Islet of Langerhans (tissue), 1 donor: ENCODE results near the gene NCOA7.
"Not testable (repeated sequence)": the region's sequence is repeated elsewhere in the genome, so short reads cannot be mapped to it uniquely, and the experiment has no call there.

Experiments used
- FAIRE-seq: peaks from one replicate; lab custom pipeline; 2011; peaks lifted over from hg19 to GRCh38; lab: Jason Lieb, UNC

The NCOA7 gene

DNA sequence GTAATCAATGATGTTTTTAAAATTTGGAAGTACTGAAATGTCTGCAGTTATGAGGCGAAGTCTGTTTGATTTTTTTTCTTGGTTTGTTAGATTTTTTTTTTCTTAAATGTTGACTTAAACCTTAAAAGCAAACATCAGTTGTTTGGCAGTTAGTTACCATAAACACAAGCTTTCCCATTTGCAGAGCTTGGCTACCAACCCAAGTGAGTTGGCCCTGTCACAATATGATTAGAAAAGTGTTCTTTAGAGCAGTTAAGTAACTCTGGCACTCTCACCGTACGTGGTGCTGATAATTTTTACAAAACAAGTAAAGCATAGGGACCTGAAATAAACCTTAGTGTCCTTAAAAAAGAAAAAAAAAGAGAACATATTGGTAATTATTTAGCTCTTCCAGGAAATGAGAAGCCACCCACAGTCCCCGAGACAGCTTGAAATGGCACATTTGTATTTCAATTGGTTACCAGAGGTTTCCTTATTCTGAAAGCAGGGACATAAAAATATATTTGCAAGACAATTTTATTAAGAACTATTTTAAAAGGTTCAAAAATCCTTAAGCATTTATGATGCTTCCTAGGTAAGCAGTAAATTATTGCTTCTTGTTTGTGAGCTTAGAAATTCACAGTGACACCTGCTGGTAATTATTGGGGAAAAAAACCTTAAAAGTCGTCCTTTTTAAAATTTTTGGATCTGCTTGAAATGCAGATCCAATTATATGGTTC, 37.4 kb upstream of the NCOA7 start:
- peak; percentile 55 for FAIRE-seq

DNA sequence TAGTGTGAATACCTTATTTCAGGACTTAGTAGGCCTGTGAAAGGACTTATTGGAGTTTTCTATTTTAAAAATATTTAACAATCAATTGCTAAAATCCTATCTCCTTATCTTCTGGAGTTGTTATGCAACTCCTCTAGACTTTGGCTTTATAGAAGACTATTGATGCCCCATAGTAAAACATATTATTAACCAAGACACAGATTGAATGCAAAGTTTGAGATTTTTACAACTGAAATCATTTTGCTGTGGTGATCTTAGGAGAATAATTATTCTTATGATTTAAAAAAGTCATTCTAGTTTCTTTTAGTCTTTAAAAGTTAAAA, 36.9 kb upstream of the NCOA7 start:
- no peak for FAIRE-seq

DNA sequence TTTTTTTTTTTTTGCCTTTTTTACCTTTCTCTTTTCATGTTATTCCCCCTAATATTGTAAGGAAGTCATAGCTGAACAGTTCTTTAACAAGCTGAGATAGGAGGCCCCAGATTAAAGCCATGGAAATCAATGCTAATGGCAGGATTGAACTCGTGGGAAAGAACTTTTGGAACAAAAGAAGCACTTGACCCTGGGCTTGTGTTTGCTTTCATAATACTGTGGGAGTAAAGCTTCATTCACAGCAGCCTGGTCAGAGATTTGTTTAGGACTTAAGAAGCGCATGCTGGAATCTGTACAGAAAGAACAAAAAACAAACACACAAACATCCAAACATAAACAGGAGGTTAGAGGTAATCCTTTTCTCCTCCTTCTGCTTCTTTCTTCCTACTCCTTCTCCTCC, 36.2 kb upstream of the NCOA7 start:
- no peak for FAIRE-seq

DNA sequence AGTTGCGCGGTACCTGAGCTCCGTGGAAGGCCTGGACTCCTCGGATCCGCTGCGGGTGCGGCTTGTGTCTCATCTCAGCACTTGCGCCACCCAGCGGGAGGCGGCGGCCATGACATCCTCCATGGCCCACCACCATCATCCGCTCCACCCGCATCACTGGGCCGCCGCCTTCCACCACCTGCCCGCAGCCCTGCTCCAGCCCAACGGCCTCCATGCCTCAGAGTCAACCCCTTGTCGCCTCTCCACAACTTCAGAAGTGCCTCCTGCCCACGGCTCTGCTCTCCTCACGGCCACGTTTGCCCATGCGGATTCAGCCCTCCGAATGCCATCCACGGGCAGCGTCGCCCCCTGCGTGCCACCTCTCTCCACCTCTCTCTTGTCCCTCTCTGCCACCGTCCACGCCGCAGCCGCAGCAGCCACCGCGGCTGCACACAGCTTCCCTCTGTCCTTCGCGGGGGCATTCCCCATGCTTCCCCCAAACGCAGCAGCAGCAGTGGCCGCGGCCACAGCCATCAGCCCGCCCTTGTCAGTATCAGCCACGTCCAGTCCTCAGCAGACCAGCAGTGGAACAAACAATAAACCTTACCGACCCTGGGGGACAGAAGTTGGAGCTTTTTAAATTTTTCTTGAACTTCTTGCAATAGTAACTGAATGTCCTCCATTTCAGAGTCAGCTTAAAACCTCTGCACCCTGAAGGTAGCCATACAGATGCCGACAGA, 31.4 kb upstream of the NCOA7 start:
- no peak for FAIRE-seq

DNA sequence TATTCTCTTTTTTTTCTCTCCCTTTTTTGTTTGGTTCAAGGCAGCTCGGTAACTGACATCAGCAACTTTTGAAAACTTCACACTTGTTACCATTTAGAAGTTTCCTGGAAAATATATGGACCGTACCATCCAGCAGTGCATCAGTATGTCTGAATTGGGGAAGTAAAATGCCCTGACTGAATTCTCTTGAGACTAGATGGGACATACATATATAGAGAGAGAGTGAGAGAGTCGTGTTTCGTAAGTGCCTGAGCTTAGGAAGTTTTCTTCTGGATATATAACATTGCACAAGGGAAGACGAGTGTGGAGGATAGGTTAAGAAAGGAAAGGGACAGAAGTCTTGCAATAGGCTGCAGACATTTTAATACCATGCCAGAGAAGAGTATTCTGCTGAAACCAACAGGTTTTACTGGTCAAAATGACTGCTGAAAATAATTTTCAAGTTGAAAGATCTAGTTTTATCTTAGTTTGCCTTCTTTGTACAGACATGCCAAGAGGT, 30.8 kb upstream of the NCOA7 start:
- FAIRE-seq: no peak

DNA sequence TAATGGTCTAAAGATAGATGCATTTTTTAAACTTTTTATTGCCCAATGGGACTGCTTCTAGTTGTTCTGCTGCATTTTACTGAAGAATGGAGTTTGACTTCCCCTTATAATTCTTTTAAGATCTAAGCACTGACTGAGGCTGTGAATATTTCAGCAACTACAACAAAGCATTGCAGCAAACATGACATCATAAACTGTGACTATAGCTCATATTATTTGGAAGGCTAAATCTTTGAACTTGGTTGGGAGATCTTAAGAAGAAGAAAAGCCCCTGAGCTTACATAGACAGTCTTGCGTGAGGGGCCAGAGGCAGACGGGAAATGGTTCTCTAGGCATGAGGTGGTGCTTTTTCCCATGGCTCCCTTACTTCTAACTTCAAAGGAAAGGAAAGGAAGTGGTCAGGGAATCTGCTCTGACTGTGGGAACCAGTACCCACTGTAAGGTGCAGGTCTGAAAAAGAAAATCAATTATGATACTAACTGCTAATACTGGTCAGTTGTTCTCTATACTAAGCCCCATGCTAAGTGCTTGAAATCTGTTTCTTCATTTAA, 26.6 kb upstream of the NCOA7 start:
- no peak for FAIRE-seq

DNA sequence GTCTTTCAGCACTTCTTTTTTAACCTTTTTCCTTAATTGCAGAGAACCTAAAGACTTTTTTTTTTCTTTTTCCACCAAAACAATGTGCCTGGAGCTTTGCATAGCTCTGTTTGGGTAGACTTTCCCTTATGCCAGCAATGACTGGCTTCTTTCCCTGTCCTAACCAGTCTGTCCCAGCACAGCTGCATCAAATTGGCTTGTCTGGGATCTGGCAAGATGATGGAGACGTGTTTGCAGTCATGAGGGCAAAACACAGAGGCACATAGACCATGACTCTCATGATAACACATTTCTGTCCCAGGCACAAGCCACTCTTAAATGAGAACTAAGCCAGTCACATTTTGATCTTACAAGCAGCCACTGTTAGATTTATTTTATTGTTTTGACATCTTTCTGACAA, 24.8 kb upstream of the NCOA7 start:
- FAIRE-seq: no peak

DNA sequence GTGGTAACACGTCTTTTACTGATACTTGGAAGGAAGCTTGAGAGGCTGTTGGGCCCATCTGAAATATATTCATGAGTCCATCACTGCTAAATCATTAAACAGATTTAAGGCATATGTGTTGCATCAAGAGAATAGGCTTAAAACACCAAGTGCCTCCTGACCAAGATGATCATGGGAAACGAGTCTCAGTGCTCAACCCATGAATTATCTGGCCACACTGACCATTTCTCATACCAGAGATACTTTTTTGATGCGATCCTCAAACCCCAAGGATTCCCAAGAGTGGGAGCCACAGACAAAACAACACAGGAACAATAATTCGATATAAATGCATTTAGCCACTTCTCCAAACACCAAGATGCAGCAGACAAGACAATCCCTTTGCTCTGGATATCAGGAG, 24.1 kb upstream of the NCOA7 start:
- FAIRE-seq: no peak

DNA sequence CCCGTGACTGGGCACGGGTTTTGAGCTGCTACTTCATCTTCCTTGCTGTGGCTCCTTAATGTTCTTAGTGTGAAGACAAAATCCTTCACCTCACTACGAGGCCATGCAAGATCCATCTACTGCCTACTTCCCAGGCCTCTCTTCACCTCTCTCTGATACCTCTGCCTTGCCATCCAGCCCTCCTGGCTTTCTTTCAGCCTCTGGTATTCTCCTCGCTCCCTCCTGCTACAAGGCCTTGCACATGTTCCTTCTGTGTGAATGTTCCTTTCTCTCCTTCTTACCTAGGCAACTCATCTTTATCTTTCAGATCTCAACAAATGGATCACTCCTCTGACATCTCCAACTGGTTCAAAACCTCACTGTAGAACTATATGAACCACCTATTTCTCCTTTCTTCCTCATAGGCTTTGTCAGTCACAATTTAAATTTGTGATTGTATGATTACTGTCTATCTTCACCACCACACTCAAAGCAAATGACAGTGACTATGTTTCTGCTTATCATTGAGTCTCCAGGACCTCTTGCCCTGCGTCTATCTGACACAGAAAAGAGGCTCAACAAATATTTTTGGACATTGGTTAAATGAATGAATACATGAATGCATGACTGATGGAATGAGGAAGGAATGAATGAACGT, 21.5 kb upstream of the NCOA7 start:
- no peak for FAIRE-seq

DNA sequence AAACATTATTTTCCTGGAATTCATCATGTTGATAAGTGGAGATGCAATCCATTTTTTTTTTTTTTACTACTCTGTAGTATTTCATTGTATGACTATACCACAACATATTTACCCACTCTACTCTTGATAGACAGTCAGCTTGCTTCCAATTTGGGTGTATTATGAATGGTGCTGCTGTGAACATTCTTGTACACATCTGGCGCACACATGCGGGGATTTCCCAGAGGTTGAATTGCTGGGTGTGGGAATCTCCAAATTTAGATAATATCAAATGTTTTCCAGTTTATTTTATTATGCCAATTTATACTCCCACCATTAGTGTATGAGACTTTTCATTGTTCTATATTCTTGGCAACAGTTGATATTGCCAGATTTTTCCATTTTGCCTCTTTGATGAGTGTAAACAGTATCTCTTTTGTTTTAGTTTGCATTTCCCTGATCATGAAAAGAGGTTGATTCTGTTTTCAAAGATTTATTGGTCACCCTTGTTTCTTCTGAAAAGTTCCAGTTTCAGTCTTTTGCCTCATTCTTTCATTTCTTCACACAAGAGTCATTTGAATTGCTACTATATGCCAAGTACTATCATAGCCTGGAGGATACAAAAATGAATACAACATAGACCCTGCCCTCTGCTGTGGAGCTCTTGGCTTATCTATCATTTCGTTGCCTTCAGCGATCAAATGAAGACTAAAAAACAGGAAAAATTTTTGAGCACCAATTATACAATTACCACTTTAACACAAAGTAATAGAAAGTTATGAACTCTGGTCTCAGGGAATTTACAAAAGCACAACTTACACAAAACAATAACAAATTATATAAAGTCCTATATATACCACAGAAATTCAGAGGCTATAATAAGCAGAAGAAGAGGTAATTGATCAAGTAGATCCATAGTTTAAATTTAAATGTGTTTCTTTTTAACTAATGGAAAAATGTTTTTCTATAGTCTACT, 17.1 kb upstream of the NCOA7 start:
- FAIRE-seq: no peak

DNA sequence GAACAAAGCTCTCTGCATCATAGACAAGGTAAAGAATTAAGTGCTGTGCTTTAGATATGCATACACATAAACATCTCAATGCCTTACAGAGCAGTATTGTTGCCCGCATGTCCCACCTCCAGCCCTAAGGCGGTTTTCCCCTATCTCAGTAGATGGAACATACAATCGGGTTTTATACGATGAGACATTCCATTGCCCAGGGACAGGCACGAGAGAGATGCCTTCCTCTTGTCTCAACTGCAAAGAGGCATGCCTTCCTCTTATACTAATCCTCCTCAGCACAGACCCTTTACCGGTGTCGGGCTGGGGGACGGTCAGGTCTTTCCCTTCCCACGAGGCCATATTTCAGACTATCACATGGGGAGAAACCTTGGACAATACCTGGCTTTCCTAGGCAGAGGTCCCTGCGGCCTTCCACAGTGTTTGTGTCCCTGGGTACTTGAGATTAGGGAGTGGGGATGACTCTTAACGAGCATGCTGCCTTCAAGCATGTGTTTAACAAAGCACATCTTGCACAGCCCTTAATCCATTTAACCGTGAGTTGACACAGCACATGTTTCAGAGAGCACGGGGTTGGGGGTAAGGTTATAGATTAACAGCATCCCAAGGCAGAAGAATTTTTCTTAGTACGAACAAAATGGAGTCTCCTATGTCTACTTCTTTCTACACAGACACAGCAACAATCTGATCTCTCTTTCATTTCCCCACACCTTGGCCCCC, 14.5 kb upstream of the NCOA7 start:
- not testable (repeated sequence) for FAIRE-seq

DNA sequence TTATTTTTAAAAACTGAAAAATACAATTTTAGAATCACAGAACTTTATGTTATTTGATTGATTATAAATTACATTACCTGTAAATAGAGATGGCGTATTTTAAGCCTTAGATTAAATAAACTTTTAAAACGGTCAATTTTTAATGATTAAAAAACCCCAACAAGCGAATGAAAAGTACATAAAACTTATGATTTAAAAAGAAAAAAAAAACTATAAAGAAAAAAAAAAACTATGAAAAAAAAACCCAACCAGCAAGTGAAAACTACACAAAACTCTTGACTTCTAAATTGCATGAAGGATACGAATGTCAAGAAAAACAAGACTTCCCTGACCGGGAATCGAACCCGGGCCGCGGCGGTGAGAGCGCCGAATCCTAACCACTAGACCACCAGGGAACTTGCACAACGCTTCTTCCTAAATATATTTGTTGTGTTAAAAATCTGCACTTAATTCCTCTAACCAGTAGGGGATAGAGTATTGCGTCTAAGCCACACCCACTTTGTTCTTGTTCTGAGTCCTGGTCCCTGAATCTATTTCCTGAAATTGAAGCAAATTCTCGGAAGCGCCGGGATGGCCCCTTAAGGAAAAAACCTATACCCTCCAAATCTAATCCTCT, 10.7 kb upstream of the NCOA7 start:
- peak; percentile 85 for FAIRE-seq

DNA sequence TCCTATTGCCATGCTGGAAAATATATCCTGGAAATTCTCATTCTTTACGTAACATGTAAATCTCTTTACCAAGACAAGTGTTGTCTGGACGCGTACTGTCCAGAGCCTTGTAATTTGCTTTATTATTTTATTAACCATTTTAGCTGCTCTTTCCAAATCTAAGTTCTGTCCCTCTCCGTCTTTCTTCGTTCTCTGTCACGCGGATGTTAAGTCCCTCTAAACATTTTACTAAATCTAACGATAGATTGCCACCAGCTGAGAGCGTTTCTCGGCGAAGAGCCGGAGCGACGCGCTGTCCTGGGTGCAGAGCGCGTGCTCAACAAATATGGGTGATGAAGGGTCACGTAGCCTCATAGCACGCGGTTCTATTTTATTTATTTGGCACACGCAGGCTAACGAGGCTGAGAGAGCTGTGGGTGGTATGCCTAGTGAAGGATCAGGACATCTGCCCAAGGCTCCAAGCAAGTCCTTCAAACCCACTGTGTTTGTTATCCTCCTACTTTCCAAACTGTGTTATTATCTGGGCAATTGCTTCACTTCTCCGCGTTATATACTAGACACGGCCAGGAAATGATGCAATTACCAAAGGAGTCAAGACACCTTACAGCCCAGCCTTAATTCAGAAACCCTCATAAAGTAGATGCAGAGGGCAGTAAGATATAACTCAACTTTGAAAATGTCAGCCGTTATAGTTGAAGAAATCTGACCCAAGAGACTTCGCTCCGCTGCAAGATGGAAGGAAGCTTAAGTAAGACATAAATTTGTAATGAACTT, 10.0 kb upstream of the NCOA7 start:
- FAIRE-seq: peak; percentile 21

DNA sequence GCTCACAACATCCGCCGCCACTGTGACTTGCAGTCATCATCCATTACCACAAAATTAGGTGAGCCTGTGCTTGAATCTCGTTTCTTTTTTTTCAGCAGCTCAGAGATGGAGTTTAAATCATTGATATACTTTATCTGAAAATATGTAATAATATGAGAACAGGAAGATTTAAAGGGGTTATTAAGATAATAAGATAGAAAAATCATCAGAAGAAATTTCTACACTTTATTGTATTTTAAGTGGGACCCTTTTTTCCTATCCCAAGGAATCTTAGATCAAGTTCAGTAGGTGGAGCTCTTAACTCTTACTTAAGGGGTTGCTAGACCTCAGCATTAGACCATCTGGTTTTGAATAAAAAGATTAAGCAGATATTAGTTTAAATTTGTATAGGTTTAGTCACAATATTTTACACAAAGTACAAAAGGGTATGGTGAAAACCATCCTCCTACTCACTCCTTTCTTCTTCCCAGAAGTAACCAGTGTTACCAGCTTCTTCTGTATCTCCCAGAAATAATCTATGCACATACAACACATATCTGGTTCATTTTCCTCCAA, 9.4 kb upstream of the NCOA7 start:
- no peak for FAIRE-seq

DNA sequence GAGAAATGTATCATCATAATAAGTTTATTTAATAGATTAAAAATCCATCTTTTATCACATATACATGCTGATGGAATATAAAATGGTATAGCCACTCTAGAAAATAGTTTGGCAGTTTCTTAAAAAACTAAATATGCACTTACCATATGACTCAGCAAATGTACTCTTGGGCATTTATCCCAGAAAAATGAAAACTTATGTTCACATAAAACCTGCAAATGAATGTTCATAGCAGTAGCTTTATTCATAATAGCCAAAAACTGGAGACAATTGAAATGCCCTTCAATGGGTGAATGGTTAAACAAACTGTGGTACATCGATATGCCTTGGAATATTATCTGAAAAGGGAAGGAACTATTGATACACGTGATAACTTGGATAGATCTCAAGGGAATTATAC, 6.4 kb upstream of the NCOA7 start:
- FAIRE-seq: no peak

DNA sequence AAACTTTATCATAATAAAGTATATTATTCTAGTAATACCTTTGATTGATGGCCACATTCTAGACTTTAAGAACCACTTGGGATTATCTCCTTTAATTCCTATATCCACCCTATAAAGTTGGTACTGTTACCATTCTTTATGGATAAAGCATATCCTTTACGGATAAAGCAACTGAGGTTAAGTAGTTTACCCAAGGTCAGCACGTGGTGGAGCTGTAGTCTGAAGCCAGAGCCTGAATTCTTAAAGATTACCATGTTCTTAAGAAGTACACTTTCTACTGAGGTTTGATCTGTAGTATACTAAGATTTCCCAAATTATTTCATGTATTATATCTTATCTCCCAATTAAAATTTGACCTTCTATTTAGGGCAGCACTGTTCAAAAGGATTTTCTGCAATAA, 3.0 kb upstream of the NCOA7 start:
- FAIRE-seq: no peak

DNA sequence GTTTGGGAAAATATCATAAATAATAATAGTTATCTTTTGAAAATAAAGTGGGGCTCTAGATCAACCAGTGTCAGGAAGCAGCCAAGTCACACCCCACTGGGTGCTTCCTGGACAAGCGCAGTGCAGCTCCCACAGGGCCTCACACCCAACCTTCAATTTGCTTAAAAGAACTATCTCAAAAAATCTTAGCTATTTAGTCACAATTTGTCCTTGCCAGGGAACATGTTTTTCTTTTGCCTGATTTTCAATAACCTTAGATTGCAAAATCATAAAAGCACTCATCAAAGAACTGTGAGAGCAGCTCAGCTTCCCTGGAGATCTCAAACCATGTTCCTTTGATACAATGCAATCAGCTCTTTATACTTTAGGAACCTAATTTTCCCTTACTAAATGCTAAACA, 1.6 kb upstream of the NCOA7 start:
- no peak for FAIRE-seq

DNA sequence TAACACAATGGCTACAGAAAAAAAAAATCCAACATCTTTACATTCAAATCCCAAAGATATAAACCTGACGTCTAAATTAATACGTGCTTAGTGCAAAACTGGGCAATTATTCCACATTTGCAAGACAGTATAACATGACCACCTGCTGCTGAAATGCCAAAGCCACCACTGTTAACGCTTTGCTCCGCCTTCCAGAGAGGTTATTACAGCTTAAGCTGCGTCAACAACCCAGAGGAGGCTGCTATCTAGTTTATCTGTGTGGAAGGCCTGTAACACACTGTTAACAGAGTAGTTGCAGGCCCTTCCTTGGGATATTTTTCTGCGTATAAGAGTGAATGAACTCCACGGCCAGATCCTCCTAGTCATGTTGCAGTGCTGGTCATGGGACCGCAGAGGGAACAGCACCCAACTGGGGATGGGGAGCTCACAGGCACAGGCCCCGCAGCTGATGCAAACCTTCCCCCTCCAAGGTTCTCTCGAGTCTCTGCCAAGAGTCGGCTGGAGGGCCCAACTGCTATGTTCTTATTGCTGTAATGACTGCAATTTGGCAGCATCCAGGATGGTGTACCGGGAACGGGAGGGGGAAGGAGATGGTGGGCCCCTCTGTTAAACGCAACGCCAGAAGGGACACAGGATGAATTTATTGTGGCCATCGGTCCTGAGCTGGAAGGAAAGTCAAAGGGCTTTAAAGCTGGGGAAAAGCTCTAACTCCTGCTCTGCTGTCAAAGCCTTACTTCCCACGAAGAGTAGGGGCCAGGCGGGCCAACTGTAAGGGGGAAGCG, 993 bp upstream of the NCOA7 start:
- no peak for FAIRE-seq
